Neural cell (in vitro differentiated cells): Measurements from ENCODE around the gene MIER1.

Experiments
- EP300 ChIP-seq: fragments of 450-650 bp; conservative IDR thresholded peaks from 2 replicates; pipeline ENCODE4 v1.6.1; 2014; ENCODE audit warnings: antibody characterized with exemption, mild to moderate bottlenecking, moderate library complexity; ENCODE audit not compliant: poor library complexity, severe bottlenecking
- EZH2 ChIP-seq: fragments of 200-600, 300-800 bp; shearing (Covaris generic), sonication (generic); IDR thresholded peaks from 2 replicates; pipeline ENCODE4 v1.6.1; 2014; ENCODE audit warnings: antibody characterized with exemption, low read length, borderline replicate concordance, mild to moderate bottlenecking; ENCODE audit not compliant: insufficient read depth, poor library complexity, severe bottlenecking
- POLR2AphosphoS5 ChIP-seq: IDR thresholded peaks from 2 replicates; pipeline ENCODE4 v1.6.1; 2012
- RAD21 ChIP-seq: fragments of 450-650 bp; conservative IDR thresholded peaks from 2 replicates; pipeline ENCODE4 v1.6.1; 2014; ENCODE audit warnings: antibody characterized with exemption, mild to moderate bottlenecking, moderate library complexity
- TAF1 ChIP-seq: IDR thresholded peaks from 2 replicates; pipeline ENCODE4 v1.6.1; 2012; ENCODE audit warnings: low read depth
- TF ChIP-seq, protein P1 (sequence below): fragments of 450-650 bp; IDR thresholded peaks from 2 replicates; pipeline ENCODE4 v1.5.1; 2014; ENCODE audit warnings: antibody characterized with exemption, mild to moderate bottlenecking, moderate library complexity; ENCODE audit not compliant: poor library complexity, severe bottlenecking
- TF ChIP-seq, protein P2 (sequence below): IDR thresholded peaks from 2 replicates; pipeline ENCODE4 v1.6.1; 2012; ENCODE audit warnings: borderline replicate concordance

DNA sequence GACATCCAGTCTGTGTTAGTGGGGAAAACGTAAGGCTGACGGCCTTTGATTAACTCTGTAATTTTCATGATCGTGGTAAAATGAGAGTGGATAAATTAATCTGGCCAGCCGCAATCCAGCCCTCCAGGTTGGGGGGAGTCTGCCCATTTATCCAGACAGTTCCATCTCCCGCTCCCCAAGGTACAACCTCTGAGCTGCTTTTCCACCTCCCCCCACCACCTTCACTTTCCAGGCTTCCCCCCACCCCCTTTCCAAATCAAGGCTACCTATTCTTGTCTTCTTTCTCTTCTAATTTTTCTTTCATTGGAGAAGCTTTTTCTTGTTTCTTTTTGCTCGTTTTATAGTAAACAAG is 6.0 kb downstream of the MIER1 start:
- TF ChIP-seq, protein P1, sequence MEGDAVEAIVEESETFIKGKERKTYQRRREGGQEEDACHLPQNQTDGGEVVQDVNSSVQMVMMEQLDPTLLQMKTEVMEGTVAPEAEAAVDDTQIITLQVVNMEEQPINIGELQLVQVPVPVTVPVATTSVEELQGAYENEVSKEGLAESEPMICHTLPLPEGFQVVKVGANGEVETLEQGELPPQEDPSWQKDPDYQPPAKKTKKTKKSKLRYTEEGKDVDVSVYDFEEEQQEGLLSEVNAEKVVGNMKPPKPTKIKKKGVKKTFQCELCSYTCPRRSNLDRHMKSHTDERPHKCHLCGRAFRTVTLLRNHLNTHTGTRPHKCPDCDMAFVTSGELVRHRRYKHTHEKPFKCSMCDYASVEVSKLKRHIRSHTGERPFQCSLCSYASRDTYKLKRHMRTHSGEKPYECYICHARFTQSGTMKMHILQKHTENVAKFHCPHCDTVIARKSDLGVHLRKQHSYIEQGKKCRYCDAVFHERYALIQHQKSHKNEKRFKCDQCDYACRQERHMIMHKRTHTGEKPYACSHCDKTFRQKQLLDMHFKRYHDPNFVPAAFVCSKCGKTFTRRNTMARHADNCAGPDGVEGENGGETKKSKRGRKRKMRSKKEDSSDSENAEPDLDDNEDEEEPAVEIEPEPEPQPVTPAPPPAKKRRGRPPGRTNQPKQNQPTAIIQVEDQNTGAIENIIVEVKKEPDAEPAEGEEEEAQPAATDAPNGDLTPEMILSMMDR: no peak
- TF ChIP-seq EZH2 (no peak), EP300 (no peak), RAD21 (no peak), POLR2AphosphoS5 (no peak), TAF1 (no peak)
- TF ChIP-seq, protein P2, sequence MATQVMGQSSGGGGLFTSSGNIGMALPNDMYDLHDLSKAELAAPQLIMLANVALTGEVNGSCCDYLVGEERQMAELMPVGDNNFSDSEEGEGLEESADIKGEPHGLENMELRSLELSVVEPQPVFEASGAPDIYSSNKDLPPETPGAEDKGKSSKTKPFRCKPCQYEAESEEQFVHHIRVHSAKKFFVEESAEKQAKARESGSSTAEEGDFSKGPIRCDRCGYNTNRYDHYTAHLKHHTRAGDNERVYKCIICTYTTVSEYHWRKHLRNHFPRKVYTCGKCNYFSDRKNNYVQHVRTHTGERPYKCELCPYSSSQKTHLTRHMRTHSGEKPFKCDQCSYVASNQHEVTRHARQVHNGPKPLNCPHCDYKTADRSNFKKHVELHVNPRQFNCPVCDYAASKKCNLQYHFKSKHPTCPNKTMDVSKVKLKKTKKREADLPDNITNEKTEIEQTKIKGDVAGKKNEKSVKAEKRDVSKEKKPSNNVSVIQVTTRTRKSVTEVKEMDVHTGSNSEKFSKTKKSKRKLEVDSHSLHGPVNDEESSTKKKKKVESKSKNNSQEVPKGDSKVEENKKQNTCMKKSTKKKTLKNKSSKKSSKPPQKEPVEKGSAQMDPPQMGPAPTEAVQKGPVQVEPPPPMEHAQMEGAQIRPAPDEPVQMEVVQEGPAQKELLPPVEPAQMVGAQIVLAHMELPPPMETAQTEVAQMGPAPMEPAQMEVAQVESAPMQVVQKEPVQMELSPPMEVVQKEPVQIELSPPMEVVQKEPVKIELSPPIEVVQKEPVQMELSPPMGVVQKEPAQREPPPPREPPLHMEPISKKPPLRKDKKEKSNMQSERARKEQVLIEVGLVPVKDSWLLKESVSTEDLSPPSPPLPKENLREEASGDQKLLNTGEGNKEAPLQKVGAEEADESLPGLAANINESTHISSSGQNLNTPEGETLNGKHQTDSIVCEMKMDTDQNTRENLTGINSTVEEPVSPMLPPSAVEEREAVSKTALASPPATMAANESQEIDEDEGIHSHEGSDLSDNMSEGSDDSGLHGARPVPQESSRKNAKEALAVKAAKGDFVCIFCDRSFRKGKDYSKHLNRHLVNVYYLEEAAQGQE: no peak
